NCI-H510A (cell line): ENCODE measurements around the gene DNAJC6.
"Not testable (repeated sequence)": the region's sequence is repeated elsewhere in the genome, so short reads cannot be mapped to it uniquely, and the experiment has no call there.

ENCODE experiments used
- DNase-seq: peaks from one replicate; lab custom pipeline; 2025; lab: John Stamatoyannopoulos, UW

Gene DNAJC6

GRCh38 chr1:65357291-65357960 lies 48.1 kb downstream of the DNAJC6 start:
- DNase-seq, result no peak

- no peak for DNase-seq
These were observed 50.5 kb downstream of the DNAJC6 start for GRCh38 chr1:65359888-65360287.

GRCh38 chr1:65360648-65361047 lies 51.3 kb downstream of the DNAJC6 start:
- DNase-seq, result no peak

GRCh38 chr1:65362545-65362944 lies 53.2 kb downstream of the DNAJC6 start:
- DNase-seq, result no peak

GRCh38 chr1:65363484-65363883 lies 54.1 kb downstream of the DNAJC6 start:
- no peak for DNase-seq

- no peak for DNase-seq
These were observed 59.1 kb downstream of the DNAJC6 start for GRCh38 chr1:65368403-65368802.

- DNase-seq, result no peak
These were observed 62.2 kb downstream of the DNAJC6 start for GRCh38 chr1:65371544-65371943.

- DNase-seq, result no peak
These were observed 63.2 kb downstream of the DNAJC6 start for GRCh38 chr1:65372557-65372956.

- DNase-seq, result no peak
These were observed 68.3 kb downstream of the DNAJC6 start for GRCh38 chr1:65377496-65378246.

GRCh38 chr1:65378247-65378946 lies 69.1 kb downstream of the DNAJC6 start:
- DNase-seq, result no peak

GRCh38 chr1:65384426-65384825 lies 75.1 kb downstream of the DNAJC6 start:
- not testable (repeated sequence) for DNase-seq

- DNase-seq, result no peak
These were observed 77.1 kb downstream of the DNAJC6 start for GRCh38 chr1:65386439-65386838.

GRCh38 chr1:65387821-65388220 lies 78.5 kb downstream of the DNAJC6 start:
- no peak for DNase-seq

- DNase-seq, result no peak
These were observed 79.8 kb downstream of the DNAJC6 start for GRCh38 chr1:65388908-65389695.

GRCh38 chr1:65392497-65392896 lies 83.2 kb downstream of the DNAJC6 start:
- no peak for DNase-seq

- no peak for DNase-seq
These were observed 84.0 kb downstream of the DNAJC6 start for GRCh38 chr1:65393347-65393746.

- no peak for DNase-seq
These were observed 84.6 kb downstream of the DNAJC6 start for GRCh38 chr1:65393928-65394327.

- peak; percentile 10 for DNase-seq
These were observed 86.7 kb downstream of the DNAJC6 start for GRCh38 chr1:65395887-65396612.

GRCh38 chr1:65398083-65398482 lies 88.7 kb downstream of the DNAJC6 start:
- DNase-seq, result no peak

- DNase-seq, result no peak
These were observed 89.7 kb downstream of the DNAJC6 start for GRCh38 chr1:65399003-65399402.

- DNase-seq, result no peak
These were observed 92.3 kb downstream of the DNAJC6 start for GRCh38 chr1:65401612-65402011.

- no peak for DNase-seq
These were observed 95.6 kb downstream of the DNAJC6 start for GRCh38 chr1:65404941-65405340.
